ENCODE data around the gene FAS.

DNA sequence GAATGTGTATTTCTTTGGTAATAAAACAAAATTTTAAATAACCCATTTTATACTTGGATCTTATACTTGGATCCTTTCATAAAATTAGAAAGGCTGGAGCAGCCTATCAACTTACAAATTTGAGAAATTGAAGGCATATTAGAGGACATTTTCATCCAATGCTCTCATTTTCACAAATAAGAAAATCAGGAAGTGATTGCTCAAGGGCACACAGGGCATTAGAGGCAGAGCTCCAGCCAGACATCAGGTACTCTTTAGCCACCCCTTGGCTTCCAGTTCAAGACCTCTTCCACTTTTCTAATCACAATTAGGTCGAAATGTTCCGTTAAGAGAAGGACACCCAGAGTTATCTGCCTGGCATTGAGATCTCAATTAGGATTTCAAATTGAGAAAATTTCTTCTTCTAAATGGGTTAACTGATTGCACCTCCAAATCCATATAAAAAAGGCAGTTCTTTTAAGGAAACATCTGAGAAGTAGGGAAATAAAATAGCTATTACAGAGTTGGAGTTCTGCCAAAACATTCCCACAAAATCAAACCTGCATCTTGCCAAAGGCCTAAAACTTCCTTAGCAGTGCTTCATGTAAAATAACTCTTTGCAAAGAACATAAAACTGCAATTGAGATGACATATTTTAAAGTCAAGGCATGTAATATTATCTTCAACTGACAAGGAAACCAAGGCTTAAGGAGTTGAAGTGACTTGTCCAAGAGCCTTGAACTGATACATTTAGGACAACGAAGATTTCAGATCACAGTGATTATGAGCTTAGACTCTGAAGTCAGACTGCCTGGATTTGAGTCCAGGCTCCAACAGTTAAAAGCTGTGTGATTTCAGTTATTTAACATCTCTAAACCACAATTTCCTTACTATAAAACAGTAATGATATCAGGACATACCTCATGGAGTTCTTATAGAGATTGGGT lies 40.4 kb upstream of the FAS start:
- TF ChIP-seq CTCF (optimal IDR thresholded peaks at IDR 0.05 in 1 of 3, IDR thresholded peaks at IDR 0.05 in 1 of 3, conservative IDR thresholded peaks at IDR 0.05 in 1 of 3; ENCODE audit: extremely low read depth in 1 of 3, insufficient read depth in 2 of 3, low read length in 3 of 3) (no peak), EZH2 (IDR thresholded peaks at IDR 0.05; ENCODE audit: low read length) (no peak)
